KMS-11 (cell line): ENCODE results near the gene FNBP1L.
"Not testable (repeated sequence)": the region's sequence is repeated elsewhere in the genome, so short reads cannot be mapped to it uniquely, and the experiment has no call there.

Experiments
- H2AFZ ChIP-seq: fragments of 200-600 bp; sonication (generic); 2 replicates; pipeline ENCODE4 v1.6.1; 2016; ENCODE audit warnings: antibody characterized with exemption, mixed run types, low read depth
- H3K27ac ChIP-seq: fragments of 200-600 bp; sonication (generic); 2 replicates; pipeline ENCODE4 v1.6.1; 2016; ENCODE audit warnings: mild to moderate bottlenecking, mixed run types
- H3K27me3 ChIP-seq: fragments of 200-600 bp; sonication (generic); 2 replicates; pipeline ENCODE4 v1.6.1; 2017; ENCODE audit warnings: mild to moderate bottlenecking, low read depth, mixed run types, moderate library complexity; ENCODE audit not compliant: insufficient read depth
- H3K36me3 ChIP-seq: fragments of 200-600 bp; sonication (generic); 2 replicates; pipeline ENCODE4 v1.6.1; 2017; ENCODE audit warnings: mild to moderate bottlenecking, mixed run types; ENCODE audit not compliant: insufficient read depth
- H3K4me1 ChIP-seq: fragments of 200-600 bp; sonication (generic); 2 replicates; pipeline ENCODE4 v1.6.1; 2016; ENCODE audit warnings: mild to moderate bottlenecking, low read depth, mixed run types; ENCODE audit not compliant: poor library complexity, severe bottlenecking
- H3K4me2 ChIP-seq: fragments of 200-600 bp; sonication (generic); 2 replicates; pipeline ENCODE4 v1.7.0; 2016; ENCODE audit warnings: mild to moderate bottlenecking, mixed run types
- H3K4me3 ChIP-seq: fragments of 200-600 bp; sonication (generic); IDR thresholded peaks from 2 replicates; pipeline ENCODE4 v1.6.1; 2017; ENCODE audit warnings: low read depth, low read length, mixed read lengths; ENCODE audit not compliant: insufficient read depth
- H3K79me2 ChIP-seq: fragments of 200-600 bp; sonication (generic); 2 replicates; pipeline ENCODE4 v1.6.1; 2016; ENCODE audit warnings: low read depth, mixed run types; ENCODE audit not compliant: insufficient read depth
- H3K9ac ChIP-seq: fragments of 200-600 bp; sonication (generic); 2 replicates; pipeline ENCODE4 v1.6.1; 2016; ENCODE audit warnings: mild to moderate bottlenecking, mixed run types
- H4K20me1 ChIP-seq: fragments of 200-600 bp; sonication (generic); 2 replicates; pipeline ENCODE4 v1.6.1; 2016; ENCODE audit warnings: mild to moderate bottlenecking, mixed run types; ENCODE audit not compliant: insufficient read depth
- TF ChIP-seq, protein P1 (sequence below): fragments of 200-600 bp; sonication (generic); conservative IDR thresholded peaks from 2 replicates; pipeline ENCODE4 v1.6.1; 2017; ENCODE audit warnings: low read depth, mild to moderate bottlenecking, antibody characterized with exemption, low read length, moderate library complexity, mixed read lengths

Gene FNBP1L

GRCh38 chr1:93588955-93589354, 141.0 kb downstream of the FNBP1L start:
- H3K79me2 ChIP-seq = no peaks in the 10 kb centered on the region
- H3K4me3 ChIP-seq = no peak overlapping the region
- no peaks in the 10 kb centered on the region for H4K20me1 ChIP-seq
- H3K27me3 ChIP-seq = no peaks in the 10 kb centered on the region
- TF ChIP-seq, protein P1, sequence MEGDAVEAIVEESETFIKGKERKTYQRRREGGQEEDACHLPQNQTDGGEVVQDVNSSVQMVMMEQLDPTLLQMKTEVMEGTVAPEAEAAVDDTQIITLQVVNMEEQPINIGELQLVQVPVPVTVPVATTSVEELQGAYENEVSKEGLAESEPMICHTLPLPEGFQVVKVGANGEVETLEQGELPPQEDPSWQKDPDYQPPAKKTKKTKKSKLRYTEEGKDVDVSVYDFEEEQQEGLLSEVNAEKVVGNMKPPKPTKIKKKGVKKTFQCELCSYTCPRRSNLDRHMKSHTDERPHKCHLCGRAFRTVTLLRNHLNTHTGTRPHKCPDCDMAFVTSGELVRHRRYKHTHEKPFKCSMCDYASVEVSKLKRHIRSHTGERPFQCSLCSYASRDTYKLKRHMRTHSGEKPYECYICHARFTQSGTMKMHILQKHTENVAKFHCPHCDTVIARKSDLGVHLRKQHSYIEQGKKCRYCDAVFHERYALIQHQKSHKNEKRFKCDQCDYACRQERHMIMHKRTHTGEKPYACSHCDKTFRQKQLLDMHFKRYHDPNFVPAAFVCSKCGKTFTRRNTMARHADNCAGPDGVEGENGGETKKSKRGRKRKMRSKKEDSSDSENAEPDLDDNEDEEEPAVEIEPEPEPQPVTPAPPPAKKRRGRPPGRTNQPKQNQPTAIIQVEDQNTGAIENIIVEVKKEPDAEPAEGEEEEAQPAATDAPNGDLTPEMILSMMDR = no peak
- H3K9ac ChIP-seq = no peak overlapping the region
- H3K27ac ChIP-seq = no peak overlapping the region
- no peaks in the 10 kb centered on the region for H3K4me1 ChIP-seq
- H3K36me3 ChIP-seq = no peaks in the 10 kb centered on the region
- no peak overlapping the region for H2AFZ ChIP-seq
- no peak overlapping the region for H3K4me2 ChIP-seq

DNA sequence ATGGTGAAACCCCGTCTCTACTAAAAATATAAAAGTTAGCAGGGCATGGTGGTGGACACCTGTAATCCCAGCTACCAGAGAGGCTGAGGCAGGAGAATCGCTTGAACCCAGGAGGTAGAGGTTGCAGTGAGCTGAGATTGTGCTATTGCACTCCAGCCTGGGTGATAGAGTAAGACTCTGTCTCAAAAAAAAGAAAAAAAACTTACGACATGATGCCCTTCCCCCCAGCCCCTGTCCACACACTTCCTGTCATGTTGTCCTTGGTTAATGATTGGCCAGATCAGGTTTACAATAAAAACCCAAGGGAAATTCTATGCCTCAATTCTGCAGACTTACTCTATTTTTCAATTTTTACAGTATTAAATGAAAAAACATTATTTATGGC, 143.4 kb downstream of the FNBP1L start:
- not testable (repeated sequence) for H4K20me1 ChIP-seq, H3K9ac ChIP-seq, H2AFZ ChIP-seq, H3K27me3 ChIP-seq, H3K4me2 ChIP-seq, H3K4me3 ChIP-seq, H3K27ac ChIP-seq, H3K4me1 ChIP-seq, H3K36me3 ChIP-seq, H3K79me2 ChIP-seq

- H3K27ac ChIP-seq = no peak overlapping the region
Measured at GRCh38 chr1:93591676-93592550, 144.0 kb downstream of the FNBP1L start.

GRCh38 chr1:93592551-93592949, 144.6 kb downstream of the FNBP1L start:
- Histone ChIP-seq H2AFZ (no peak overlapping the region), H3K36me3 (no peaks in the 10 kb centered on the region), H3K9ac (no peak overlapping the region), H3K4me2 (no peak overlapping the region), H3K27ac (no peak overlapping the region), H4K20me1 (no peaks in the 10 kb centered on the region), H3K4me1 (no peaks in the 10 kb centered on the region), H3K4me3 (no peak overlapping the region), H3K79me2 (no peaks in the 10 kb centered on the region), H3K27me3 (no peaks in the 10 kb centered on the region)
- TF ChIP-seq, protein P1 = no peak

More at GRCh38 chr1:93591676-93592550, 144.0 kb downstream of the FNBP1L start:
- H3K27me3 ChIP-seq = no peaks in the 10 kb centered on the region
- no peak overlapping the region for H2AFZ ChIP-seq
- no peaks in the 10 kb centered on the region for H3K36me3 ChIP-seq
- no peak overlapping the region for H3K4me2 ChIP-seq
- no peak overlapping the region for H3K4me3 ChIP-seq
- H4K20me1 ChIP-seq = no peaks in the 10 kb centered on the region
- H3K79me2 ChIP-seq = no peaks in the 10 kb centered on the region
- no peaks in the 10 kb centered on the region for H3K4me1 ChIP-seq
- TF ChIP-seq, protein P1 = no peak
- no peak overlapping the region for H3K9ac ChIP-seq
